HG03469 (cell line): ENCODE data around the gene KIAA0753.
"Not testable (repeated sequence)": the region's sequence is repeated elsewhere in the genome, so short reads cannot be mapped to it uniquely, and the experiment has no call there.

Experiments used
- ATAC-seq: cut with Tn5 transposase; IDR thresholded peaks from one replicate; pipeline ENCODE4 v1.9.1; 2021; ENCODE audit warnings: mild to moderate bottlenecking, moderate library complexity, moderate number of reproducible peaks; ENCODE audit not compliant: unreplicated experiment

The KIAA0753 gene

DNA sequence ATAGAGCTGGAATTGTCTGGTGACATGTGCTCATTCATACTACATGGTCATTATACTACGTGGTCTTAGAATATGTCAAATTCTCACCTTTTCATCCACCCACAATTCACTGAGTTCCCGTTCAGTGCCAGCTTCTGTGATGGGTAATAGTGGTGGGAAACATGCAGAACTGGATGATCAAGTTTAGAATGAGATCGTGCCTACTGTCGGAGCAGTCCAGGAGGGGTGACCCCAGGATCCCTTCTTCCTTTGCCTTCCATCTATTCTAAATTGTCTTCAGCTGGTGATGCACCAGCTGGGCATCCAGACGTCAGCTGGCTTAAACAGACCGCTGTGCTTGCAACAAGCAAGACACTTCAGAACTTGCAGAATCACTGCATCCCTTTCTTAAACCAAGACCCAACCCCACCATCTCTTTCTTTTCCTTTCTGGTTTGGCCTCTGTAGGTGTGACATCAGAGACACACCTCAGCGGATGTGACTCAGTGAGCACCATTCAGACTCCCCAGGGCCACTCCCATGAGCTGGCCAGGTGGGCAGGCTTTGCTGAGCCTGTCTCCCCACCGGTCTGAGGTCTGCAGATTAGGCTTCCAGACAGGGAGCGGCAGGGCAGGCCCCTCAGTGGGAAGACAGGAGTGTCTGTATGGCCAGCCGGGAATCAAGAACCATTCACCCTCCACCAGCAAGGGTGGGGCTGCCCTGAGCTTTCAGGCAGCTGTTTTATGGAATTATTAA lies 29.1 kb upstream of the KIAA0753 start:
- no peak for ATAC-seq

DNA sequence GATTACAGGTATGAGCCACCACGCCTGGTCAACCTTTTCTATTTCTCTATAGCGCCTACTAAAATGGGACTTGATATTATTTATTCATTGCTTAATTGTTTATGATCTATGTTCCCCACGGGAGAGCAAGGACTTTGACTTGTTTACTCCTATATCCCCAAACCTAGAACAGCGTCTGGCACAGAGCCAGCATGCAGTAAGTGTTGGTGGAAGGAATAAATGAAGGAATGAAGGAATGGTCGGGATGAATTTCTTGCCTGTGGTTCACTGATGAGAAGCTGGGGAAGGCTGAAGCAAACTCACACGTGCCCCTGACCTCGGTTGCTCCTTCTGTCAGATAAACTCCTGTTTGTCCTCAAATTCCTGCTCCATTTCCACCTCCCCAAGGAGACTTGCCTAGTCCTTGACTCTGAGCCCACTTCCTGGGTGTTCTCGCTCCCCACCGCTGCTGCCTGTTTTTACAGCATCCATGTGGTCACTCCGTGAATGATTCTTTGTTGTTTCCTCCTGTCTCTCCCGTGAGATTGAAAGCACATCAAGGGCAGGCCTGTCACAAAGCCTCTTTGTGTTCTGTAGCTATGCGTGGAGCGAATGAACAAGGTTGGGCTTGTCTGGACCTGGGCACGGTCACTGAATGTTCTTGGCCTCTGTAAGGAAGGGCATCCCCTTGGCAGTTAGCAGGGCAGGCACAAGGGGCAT lies 28.4 kb upstream of the KIAA0753 start:
- ATAC-seq: no peak

DNA sequence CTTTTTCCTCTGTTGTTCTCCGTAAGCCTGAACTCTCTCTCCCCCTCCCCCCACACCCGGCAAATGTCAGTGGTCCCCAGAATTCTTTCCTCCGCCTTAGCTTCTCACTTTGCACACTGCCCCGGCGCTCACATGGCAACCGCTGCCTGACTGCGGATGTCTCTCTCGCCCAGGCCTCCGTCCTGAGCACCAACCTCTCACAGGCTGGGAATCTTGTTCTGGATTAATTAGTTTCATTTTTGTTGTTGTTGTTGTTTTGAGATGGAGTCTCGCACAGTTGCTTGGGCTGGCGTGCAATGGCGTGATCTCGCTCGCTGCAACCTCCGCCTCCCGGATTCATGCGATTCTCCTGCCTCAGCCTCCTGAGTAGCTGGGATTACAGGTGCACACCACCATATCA lies 27.7 kb upstream of the KIAA0753 start:
- ATAC-seq: no peak

DNA sequence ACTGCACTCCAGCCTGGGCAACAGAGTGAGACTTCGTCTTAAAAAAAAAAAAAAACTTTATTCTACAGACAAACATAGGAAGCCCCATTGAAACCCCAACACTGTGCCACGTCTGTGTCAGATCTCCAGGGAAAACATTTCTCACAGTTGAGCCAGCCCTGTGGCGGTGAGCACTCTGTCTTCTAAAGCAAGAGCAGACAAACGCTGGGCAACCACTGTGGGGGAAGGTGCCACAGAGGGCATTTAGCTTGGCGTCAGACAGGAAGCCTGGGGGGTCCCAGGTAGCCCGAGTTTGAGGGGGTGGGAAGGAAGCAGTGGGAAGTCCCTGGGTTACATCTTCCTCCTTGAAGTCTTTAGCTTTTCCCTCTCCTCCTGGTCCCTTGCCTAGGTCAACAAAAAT lies 27.0 kb upstream of the KIAA0753 start:
- no peak for ATAC-seq

DNA sequence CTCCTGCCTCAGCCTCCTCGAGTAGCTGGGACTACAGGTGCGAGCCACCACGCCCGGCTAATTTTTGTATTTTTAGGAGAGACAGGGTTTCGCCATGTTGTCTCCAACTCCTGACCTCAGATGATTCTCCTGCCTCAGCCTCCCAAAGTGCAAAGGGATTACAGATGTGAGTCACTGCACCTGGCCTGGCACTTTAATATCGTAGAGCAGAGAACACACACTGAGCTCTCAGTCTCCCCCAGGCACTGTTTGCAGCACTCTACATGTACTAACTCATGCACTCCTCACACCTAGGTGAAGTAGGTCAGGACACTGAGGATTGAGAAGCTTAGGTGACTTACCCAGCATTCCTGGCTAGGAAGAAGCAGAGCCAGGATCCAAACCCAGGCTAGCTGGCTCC lies 26.0 kb upstream of the KIAA0753 start:
- no peak for ATAC-seq

DNA sequence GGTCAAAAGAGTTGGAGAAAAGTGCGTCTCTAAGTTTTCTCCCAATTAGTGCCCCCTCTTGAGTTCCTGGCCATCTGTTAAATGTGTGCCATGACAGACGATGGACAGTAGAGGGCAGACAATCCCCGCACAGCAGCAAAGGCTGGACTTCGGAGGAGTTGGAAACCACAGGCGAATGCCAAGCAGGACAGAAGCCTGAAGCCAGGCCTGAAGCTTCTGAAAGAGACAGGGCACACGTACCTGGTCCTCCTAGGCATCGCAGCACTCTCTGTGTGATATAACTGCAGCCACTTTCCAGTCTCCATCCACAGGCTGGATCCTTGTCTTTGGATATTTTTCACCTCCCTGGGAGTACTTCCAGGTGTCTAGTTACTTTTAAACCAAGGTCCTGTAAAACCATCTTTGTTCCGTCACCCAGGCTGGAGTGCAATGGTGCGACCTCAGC lies 25.6 kb upstream of the KIAA0753 start:
- no peak for ATAC-seq

DNA sequence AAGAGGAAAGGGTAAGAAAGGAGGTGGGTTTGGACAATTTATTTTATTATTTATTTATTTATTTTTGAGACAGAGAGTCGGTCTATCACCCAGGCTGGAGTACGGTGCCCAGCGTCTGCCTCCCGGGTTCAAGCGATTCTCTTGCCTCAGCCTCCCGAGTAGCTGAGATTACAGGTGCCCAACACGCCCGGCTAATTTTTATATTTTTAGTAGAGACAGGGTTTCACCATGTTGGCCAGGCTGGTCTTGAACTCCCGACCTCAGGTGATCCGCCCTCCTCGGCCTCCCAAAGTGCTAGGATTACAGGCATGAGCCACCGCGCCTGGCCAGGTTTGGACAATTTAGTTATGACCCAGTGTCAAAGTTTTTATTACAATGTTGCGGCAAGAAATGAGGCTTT lies 22.7 kb upstream of the KIAA0753 start:
- not testable (repeated sequence) for ATAC-seq

DNA sequence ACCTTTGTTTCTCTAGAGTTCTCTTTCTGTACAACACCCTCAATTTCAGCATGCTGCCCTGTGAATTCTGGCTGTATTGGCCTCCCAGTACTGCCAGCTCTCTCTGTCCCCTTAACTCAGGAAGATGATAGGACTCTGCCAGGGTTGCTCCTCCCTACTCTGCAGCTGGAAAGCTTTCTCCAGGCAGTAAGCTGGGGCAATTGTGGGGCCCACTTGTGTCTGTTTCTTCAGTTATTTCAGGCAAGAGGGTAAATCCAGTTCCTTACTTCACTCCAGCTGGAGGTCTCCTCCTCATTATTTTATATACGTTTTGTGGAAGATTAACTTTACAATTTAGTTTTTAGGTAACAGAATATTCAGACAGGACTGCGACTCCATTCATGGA lies 20.9 kb upstream of the KIAA0753 start:
- no peak for ATAC-seq

DNA sequence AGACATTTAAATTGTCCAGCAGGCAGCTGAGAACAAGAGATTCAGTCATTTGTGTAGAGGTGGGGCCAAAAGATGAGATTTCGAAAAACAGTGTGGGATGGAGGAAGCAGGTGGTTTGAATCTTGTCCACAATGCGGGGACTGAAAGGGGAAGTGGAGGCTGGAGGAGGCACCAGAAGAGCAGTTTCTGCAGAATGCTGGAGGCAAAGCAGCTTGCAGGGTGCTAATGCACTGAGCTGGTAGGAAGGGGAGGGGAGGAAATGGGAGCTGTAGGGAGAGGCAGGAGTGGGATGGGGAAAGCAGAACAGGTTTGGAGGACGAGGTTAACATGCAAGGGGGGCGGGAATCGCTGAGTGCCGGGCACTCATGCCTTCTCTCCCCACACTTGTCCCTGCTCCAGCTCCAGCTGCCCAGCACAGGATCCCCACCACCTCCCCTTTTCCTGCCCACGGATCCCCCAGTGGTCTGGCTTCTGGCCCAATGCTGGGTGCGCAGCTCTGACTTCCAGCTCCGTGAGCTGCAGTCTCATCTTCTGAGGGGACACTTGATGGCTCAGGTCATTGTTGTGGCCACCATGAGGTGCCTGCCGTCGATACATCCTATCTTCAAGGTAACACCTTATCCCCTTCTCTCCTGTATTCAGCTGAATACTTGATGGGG lies 20.4 kb upstream of the KIAA0753 start:
- ATAC-seq: no peak

DNA sequence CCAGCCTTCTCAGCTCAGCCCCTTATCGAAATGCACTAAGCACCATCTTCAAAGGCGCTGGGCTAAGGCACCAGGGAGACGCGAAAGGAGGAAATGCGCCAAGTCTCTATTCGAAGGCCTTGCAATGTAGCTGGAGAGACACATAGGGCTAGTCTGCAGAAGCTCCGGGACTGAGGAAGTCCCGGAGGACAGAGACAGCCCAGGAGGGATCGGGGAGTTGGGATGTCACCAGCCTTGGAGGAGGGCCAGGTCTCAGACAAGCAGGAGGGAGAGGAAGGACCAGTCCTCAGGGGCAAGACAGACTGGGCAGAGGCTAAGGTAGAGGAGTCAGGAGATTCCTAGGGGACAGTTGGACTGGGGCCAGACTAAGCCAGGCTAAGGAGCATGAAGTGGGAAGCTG lies 19.6 kb upstream of the KIAA0753 start:
- ATAC-seq: no peak

DNA sequence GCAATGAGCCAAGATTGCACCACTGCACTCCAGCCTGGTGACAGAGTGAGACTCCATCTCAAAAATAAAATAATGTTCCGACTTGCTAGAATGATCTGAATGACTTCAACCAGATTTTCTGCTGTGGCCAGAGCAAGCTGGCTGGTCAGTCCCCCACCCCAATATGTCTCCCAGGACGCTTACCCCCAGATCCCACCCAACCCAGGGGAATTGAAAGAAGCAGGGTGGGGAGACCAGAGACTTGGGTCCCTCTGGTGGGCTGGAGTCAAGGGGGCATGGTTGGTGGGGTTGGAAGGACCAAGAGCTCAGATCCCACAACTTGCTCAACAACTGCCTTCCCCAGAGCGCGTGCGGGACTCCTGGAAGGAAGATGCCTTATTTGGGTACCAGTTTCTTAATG lies 17.9 kb upstream of the KIAA0753 start:
- not testable (repeated sequence) for ATAC-seq

DNA sequence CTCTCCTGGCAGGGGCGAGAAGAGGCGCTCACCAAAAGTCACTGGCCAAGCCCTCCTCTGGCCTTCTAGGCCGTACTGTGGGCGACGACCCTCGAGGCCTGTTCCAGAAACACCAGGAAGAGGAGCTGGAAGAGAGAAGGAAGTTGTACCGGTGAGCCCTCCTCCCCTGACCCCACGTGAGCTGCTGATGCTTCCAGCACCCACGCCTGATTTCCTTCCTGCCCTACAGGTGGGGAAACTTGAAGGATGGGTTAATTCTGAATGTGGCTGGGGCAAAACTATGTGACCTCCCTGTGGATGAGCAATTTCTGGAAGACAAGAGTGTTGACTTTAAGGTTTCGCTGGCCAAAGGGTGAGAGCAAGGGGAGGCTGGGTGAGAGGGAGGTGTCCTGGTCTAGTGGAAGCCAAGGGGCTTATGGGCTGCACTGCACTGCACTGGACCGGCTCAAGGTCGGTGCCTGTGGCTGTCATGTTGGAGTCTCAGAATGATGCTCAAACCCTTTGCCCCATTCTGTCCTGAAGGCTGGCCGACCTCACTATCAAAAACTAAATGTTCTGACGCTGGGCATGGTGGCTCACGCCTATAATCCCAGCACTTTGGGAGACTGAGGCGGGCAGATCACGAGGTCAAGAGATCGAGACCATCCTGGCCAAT lies 17.2 kb upstream of the KIAA0753 start:
- no peak for ATAC-seq

DNA sequence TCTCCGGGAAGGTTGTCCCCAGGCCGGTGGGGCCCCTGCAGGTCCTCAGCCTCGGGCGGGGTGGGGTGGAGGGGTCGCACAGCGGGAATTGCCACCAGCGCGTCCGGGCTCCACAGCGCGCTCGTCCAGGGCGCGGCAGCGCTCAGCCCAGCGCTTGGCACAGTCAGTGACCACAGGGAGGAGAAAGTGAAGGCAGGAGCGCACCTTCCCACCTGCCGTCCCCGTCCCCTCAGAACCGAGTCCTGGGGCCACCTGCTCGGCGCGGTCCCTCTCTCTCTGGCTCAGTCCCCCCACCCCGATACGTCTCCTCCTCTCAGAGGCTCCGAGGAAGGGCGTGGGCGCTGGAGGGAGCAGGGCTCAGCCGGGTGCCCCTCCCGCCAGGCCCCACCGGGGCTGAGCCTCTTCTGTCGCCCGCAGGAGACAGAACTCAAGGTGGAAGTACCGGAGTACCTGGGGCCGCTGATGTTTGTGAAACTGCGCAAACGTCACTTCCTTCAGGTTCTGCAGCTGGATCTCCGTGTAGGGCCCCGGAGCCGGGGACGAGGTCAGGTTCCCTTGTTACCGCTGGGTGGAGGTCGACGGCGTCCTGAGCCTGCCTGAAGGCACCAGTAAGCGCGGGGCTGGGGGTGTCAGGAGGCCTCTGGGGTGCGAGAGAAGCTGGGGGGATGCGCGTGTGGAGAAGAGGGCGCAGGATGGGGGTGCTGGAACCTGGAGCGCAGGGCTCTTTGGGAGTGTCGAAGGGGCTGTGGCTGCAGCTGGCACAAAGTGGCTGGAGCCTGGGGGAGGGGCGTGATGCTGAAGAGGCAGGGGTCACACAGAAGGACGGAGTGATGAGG lies 16.5 kb upstream of the KIAA0753 start:
- ATAC-seq: not testable (repeated sequence)

DNA sequence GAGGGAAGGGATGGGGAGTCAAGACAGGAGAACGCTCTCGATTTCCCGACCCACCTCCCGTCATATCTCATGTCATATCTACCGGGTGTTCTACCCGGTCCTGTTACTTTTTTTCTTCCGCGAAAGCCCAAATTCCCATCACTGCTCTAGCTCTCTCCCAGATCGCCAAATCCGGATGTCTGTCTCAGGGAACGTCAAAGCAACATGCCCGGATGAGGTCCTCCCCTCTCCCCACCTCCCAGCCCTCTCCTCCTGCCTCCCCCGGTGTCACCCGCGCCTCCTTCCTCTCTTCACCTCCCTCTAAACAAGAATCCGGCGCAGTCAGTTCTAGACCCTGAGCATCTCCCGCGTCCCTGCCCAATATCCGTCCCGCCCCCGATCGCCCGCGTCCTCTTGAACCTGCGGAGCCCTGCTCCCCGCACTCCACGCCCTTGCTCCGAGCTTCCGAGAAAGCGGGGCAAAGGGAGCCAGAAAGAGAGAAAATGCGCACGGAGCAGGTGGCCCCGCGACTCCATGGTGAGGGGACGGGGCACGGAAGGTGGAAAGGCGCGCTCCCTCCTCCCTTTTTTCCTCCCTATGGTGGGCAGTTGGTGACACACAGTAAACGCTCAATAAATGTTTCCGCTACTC lies 15.3 kb upstream of the KIAA0753 start:
- not testable (repeated sequence) for ATAC-seq

DNA sequence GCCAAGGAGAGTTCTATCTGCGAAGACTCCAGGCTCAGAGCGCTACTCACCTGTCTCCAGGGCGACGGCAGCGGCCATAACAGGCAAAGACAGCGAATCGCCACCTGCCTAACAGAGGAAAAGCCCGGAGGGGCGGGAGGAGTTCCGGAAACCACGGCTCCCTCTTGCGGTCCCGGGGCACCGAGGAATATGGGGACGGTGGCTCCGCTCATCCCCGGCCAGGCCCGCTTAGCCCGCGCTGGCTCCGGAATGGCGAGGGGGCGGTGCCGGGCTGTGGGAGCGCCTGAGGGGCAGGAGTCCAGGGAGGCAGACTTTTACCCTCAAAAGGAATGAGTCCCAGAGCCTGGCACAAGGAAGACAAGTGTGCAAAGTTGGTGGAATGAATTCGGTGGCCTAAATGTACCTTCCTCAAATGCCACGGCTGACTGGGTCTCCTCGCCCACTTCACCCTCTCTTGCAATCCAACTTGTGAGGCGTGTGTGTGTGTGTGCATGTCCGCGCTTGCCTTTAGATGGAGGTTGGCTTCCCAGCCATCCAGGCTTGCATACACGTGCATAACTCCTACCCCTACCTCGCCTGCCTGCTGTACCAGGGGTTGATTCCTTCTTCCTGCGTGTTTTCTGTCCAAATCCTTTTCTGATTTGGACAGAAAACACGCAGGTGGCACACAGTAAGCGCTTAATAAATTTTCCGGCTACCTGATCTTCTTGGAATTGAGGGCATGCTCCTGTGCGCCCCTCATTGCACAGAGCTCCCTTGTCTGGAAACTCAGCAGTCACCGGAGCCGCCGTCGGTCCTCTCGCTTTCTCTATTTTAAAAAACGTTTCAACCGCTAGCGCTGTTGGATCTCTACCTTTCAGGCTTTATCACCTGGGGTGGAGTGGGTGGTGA lies 14.6 kb upstream of the KIAA0753 start:
- no peak for ATAC-seq

DNA sequence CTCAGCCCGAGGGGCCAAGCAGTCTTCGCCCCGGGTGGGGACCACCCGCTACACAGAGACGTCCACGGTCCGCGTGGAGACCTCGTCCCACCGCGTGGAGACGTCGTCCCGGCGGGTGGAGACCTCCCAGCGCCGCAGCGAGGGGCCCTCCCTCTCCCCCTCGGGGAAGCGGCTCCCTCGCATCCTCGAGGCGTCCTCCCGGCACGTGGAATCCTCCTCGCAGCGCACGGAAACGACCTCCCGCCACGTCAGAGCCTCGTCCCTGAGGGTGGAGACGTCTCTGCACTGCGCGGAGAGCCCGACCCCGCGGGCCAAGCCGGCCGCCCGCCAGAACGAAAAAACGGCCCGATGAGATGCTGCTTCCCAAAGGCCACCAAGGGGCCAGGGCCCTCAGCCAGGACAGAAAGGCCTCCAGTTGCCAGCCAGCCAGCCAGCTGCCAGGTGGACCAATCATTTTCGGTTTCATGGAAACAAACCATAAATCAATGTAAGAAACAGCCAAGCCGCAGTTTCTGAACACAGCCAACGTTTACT lies 11.5 kb upstream of the KIAA0753 start:
- ATAC-seq: no peak

DNA sequence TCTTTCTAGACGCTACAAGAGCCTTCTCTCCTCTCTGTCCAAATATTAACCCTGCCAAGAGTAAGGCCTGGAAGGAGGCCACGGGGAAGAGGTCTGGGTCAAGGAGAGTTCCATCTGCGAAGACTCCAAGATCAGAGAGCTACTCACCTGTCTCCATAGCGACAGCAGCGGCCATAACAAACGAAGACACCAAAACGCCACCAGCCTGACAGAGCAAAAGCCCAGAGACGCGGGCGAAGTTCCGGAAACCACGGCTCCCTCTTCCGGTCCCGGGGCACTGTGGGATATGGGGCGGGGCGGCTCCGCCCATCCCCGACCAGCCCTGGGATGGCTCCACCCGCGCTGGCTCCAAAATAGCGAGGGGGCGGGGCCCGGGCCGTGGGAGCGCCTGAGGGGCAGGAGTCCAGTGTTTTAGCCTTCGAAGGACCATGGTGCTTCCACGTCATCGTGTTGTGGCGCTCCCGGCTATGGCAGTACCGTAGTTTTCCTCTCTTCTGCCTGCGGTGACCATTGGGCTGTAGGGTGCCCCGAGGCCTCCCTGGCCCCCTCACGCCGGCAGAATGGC lies 10.9 kb upstream of the KIAA0753 start, which contains the start of the genes C17orf100 and MED31:
C17orf100 (plus strand) TSS at position 409 of the 565 bp plus-strand sequence; CDS start at position 561, 152 bp downstream.
MED31 (minus strand) TSS at position 252 of the 565 bp plus-strand sequence; CDS start at position 175, 77 bp downstream.
- ATAC-seq: no peak

DNA sequence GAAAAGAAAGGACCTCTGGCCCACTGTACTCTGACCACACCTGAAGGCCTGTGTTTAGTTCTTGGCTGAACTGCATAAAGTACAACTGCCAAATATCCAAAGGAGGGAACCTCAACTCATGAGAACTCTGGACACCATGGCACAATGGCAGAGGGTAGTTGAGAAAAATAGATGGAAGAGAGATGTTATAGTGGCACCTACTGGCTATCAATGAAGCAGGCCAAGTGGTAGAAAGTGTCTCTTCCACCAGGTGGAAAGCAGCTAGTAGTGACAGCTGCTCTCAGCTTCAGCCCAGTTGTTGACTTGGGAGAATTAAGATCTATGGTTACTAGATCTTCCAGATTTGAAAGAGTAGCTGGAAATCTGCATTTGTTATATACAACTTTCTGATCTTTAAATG lies 7.7 kb upstream of the KIAA0753 start:
- ATAC-seq: no peak
